Thymus (tissue), 11 donors: ENCODE data around the gene XXYLT1. TPM values are rescaled to one million over a fixed set of nuclear protein-coding genes. Genes with fewer than 3 reads are reported as not detected.

ENCODE experiments used
- DNase-seq, 9 donors: peaks; one replicate each; pipeline ENCODE4 v3.0.0-alpha.2; 2013; ENCODE audit warnings: low spot score in 9 of 9, low read depth in 6 of 9, missing footprints in 1 of 9
- H3K27ac ChIP-seq, 2 donors: one replicate each; pipeline ENCODE4 v1.5.1; 2013; ENCODE audit warnings: control low read depth in 1 of 2, low read depth in 1 of 2, low read length in 1 of 2, mild to moderate bottlenecking in 1 of 2, moderate library complexity in 1 of 2
- H3K27me3 ChIP-seq, 2 donors: one replicate each; pipeline ENCODE4 v1.5.1; 2013; ENCODE audit warnings: low read length in 1 of 2; ENCODE audit not compliant: control insufficient read depth in 2 of 2, insufficient read depth in 1 of 2
- H3K36me3 ChIP-seq, 2 donors: one replicate each; pipeline ENCODE4 v1.5.1; 2013; ENCODE audit warnings: low read length in 1 of 2, mild to moderate bottlenecking in 1 of 2, moderate library complexity in 1 of 2; ENCODE audit not compliant: control insufficient read depth in 2 of 2, insufficient read depth in 2 of 2
- H3K4me1 ChIP-seq, 2 donors: one replicate each; pipeline ENCODE4 v1.5.1; 2013; ENCODE audit warnings: low read length in 2 of 2; ENCODE audit not compliant: control insufficient read depth in 2 of 2, insufficient read depth in 2 of 2
- H3K4me3 ChIP-seq, 2 donors: one replicate each; pipeline ENCODE4 v1.5.1; 2013; ENCODE audit warnings: low read length in 2 of 2, control low read depth in 1 of 2, mild to moderate bottlenecking in 1 of 2
- H3K9me3 ChIP-seq, 2 donors: one replicate each; pipeline ENCODE4 v1.5.1; 2013; ENCODE audit warnings: low read length in 1 of 2, mild to moderate bottlenecking in 1 of 2; ENCODE audit not compliant: control insufficient read depth in 2 of 2, insufficient read depth in 1 of 2
- WGBS: extraction: QIAGEN DNeasy Blood & Tissue Kit; methylation state at CpG from one replicate; pipeline ENCODE4 v1.1.7; 2013; 5-methylcytosine and 5-hydroxymethylcytosine counted together
- polyA plus RNA-seq: library from polyadenylated mRNA; stranded (reverse); fragments of 200-250 nt; gene quantifications from one replicate; pipeline ENCODE4 v1.2.3, GENCODE V29; 2013
- total RNA-seq: library from RNA; stranded (reverse); fragments of 120-200 nt; gene quantifications from one replicate; pipeline ENCODE4 v1.2.4, GENCODE V29; 2013
- donor health status: healthy.

Gene XXYLT1
- total and polyA plus RNA-seq, 2 donors: 5.8 to 12.3 TPM

DNA sequence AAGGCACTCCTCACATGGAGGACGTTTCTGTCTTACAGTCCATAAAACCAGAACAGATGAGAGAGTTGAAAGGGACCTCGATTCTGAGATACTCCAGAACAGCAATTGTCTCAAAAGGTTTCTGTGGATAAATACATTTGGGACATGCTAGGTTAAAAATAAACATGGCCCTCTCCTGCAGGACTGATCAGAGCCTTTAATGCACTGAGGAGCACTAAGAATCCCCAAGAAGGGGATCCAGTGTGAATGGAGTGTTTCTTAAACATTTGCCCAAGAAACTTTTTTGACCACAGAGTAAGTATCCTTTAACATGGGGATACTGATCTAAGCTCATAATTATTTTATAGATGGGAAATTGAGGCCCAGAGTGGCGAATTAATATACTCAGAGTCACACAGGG lies 223.4 kb downstream of the XXYLT1 start:
- no peak overlapping the region for H3K27ac ChIP-seq
- H3K4me1 ChIP-seq: peaks cover 0 to 4% of the 10 kb centered on the region in 2 donors
- no peak for DNase-seq
- H3K27me3 ChIP-seq: peaks cover 0 to 7% of the 10 kb centered on the region in 2 donors
- no peaks in the 10 kb centered on the region for H3K9me3 ChIP-seq
- H3K4me3 ChIP-seq: no peak overlapping the region
- H3K36me3 ChIP-seq: no peaks in the 10 kb centered on the region
- 91% methylated on average over 3 of the region's 3 CpGs for WGBS

DNA sequence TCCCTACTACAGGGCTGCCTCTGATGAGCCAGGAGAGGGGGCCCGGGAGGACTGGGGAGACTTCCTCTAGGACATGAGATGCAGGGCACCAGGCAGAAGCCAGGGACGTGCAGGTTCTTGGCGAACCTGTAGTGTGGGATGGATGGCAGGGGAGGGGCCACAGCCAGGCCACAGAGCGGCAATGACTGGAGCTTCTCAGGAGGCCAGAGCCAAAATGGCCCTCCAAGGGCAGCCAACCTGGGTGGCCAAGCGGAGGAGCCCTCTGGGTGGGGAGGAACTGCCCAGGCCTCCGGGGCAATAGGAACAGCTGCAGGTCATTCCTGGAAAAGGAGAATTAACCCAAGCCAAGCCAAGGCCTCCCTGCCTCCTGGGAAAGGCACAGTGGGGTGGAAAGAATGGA lies 224.5 kb downstream of the XXYLT1 start:
- no peaks in the 10 kb centered on the region for H3K36me3 ChIP-seq
- H3K4me3 ChIP-seq: no peak overlapping the region
- H3K4me1 ChIP-seq: peaks cover 0 to 4% of the 10 kb centered on the region in 2 donors
- H3K27me3 ChIP-seq: peaks cover 0 to 13% of the 10 kb centered on the region in 2 donors
- no peak overlapping the region for H3K27ac ChIP-seq
- H3K9me3 ChIP-seq: no peaks in the 10 kb centered on the region
- DNase-seq: no peak
- 93% methylated on average over 6 of the region's 6 CpGs for WGBS

DNA sequence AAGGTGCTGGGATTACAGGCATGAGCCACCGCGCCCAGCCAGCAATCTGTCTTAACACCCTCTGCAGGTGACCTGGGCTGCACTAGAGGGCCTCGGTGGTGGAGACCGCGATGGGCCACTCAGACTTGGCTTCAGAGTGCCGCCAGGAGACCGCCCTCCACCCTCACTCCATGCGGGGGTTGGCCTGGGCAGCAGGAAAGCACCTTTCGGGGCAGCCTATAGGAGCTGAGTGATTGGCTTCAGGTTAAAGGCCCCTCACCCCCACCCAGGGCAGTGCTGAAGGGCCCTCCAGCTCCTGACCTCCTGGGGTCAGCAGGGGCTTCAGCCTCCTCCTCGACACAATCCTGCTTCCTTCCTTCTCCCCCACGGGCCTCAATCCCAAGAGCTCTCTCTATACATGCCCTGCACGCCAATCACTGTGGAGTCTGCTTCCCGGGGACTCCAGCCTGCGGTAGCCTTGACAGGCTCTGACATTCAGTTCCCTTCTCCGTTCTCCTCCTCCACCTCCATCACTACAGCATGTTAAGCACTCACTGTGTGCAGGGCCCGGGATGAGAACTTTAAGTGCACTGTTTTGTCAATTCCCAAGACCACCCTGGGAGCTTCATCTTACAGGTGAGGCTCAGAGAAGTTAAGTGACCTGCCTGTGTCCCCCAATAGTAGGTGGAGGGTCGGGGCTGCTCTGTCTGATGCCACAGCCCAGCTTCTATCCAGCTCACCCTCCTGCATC lies 225.3 kb downstream of the XXYLT1 start:
- no peaks in the 10 kb centered on the region for H3K36me3 ChIP-seq
- DNase-seq: no peak
- no peaks in the 10 kb centered on the region for H3K9me3 ChIP-seq
- 94% methylated on average over 17 of the region's 17 CpGs for WGBS
- no peak overlapping the region for H3K27ac ChIP-seq
- H3K4me1 ChIP-seq: peaks cover 6 to 11% of the 10 kb centered on the region in 2 donors
- peaks cover 0 to 13% of the 10 kb centered on the region in 2 donors for H3K27me3 ChIP-seq
- H3K4me3 ChIP-seq: no peak overlapping the region

DNA sequence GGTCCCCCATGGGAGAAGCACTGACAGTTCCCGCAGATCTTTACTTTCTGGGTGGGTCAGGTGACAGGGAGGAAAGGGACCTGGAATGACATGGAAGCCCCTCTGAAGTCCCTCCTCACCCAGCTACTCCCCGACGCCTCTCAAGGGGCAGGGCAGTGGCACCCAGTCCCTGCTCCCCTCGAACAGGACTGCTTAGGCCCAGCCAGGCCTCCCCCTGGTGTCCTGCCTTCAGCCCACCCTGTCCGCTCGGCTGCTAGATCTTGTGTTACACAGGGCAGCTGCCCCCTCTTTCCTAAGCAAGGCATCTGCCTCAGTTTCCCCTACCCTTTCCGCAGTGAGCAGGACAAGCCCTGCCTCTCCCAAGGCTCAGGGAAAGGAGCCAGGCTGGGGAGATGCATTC lies 226.5 kb downstream of the XXYLT1 start:
- Histone ChIP-seq H3K27me3 (peaks cover 0 to 13% of the 10 kb centered on the region in 2 donors), H3K27ac (no peak overlapping the region), H3K4me3 (no peak overlapping the region), H3K36me3 (no peaks in the 10 kb centered on the region), H3K9me3 (no peaks in the 10 kb centered on the region), H3K4me1 (peaks cover 9 to 24% of the 10 kb centered on the region in 2 donors)
- 96% methylated on average over 7 of the region's 7 CpGs for WGBS
- DNase-seq: no peak

DNA sequence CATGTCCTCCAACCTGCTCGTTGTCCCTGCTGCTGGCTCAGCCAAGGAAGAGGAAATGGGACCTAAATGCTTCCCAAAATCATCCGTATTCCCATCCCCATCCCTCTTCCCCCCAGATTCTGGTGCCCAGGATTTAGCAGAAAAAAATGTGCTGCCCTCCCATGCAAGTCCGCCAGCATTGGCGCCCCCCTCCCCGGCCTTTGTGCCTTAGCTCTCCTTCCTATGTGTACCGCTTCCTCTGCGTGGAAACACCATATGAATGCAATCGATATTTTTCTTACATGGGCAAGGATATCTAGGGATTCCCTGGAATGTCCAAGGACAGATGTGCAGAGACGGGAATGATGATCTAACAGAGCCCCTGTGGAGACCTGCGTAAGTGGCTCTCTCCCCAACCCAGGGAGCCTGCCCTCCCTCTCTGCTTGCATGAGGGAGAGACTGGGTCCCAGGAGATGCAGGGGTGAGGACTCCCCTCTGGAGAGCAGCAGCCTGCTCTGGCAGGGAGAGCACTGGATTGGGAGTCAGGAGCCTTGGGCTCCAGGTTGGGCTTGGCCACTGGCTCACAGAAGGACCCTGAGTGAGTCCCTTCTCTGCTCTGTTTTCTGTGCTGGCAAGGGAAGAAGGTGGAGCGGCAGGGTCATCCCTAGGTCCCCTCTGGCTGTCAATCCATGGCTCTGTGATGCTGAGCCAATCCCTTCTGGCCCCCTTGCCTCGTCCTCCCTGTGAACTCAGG lies 227.2 kb downstream of the XXYLT1 start:
- H3K4me3 ChIP-seq: no peak overlapping the region
- WGBS: 88% methylated on average over 12 of the region's 12 CpGs
- DNase-seq: no peak
- peaks cover 0 to 13% of the 10 kb centered on the region in 2 donors for H3K27me3 ChIP-seq
- no peaks in the 10 kb centered on the region for H3K9me3 ChIP-seq
- H3K4me1 ChIP-seq: peaks cover 9 to 28% of the 10 kb centered on the region in 2 donors
- H3K36me3 ChIP-seq: no peaks in the 10 kb centered on the region
- no peak overlapping the region for H3K27ac ChIP-seq

DNA sequence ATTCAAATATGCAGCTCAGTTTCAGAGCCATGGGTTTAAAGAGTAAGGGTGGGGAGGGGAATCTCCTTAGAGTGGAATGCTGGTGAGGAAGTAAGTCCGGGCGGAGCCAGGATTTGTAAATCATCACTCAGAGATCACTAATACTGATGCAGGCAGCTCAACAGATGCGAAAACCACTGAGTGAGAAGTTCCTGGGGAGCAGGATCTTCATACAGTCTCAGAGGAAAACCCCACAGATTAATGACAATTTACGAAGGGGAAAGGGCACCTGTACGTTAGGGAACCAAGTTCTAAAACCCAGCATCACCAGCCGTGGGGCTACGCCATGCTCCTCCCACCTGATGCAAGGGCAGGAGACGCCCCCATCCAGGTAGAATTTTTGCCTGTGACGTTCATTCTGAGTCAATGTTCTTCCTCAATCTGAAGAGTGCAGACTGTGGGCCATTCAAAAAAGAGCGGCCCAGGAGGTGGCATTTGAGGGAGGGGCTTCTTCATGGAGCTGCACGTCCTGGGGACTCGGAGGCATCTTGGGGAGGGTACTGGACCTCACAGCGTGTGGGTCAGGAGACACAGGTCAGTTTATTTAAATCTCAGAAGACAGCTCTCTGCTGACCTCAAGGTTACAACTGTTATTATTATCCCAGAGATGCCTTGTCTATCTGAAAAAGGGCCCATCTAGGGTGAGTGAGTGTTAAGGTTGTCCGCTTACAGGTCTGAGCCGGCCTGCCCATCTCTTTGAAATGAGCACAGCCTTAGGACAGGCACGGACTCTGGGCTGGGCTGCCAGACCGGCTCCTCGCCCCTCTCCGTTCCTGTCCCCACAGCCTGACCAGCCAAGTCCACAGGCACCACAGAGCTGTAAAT lies 228.0 kb downstream of the XXYLT1 start:
- Histone ChIP-seq H3K9me3 (no peaks in the 10 kb centered on the region), H3K27ac (no peak overlapping the region), H3K4me3 (no peak overlapping the region), H3K27me3 (peaks cover 0 to 13% of the 10 kb centered on the region in 2 donors), H3K4me1 (peaks cover 9 to 26% of the 10 kb centered on the region in 2 donors), H3K36me3 (no peaks in the 10 kb centered on the region)
- DNase-seq: no peak
- WGBS: 85% methylated on average over 19 of the region's 19 CpGs

DNA sequence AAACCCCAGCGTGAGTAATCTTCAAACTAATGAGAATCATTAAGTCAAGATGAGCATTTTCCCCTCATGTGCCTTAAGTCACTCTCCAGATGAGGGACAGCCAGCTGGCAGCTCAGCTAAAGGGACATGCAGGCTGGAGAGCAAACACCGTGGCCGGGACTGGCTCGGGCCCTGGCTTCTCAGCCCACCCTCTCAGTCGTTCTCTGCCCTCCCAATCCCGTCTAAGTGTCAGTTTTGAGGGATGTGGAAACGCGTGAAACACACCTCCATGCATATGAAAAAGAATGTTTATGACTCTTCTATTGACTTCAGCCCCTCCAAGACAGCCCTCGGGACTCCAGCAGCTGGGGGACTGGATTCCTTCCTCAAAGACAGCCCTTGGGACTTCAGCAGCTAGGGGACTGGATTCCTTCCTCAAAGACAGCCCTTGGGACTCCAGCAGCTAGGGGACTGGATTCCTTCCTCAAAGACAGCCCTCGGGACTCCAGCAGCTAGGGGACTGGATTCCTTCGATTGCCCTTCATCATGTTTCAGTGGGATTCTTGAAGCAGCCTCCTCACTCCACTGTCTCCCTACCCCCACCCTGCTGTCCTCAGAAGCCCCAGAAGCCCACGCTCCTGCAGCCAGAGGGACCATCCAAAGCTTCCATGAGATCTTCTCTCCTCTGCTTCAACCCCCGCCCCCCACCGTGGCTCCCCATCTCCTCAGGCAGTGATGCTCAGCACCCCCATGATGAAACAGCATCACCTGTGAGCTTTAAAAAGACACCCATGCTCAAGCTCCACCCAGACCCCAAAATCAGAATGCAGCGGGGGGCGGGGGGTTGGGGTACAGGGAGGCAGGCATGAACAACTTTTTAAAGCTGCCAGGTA lies 228.9 kb downstream of the XXYLT1 start:
- H3K27me3 ChIP-seq: peaks cover 0 to 13% of the 10 kb centered on the region in 2 donors
- no peak for DNase-seq
- 94% methylated on average over 16 of the region's 16 CpGs for WGBS
- H3K9me3 ChIP-seq: no peaks in the 10 kb centered on the region
- peaks cover 9 to 26% of the 10 kb centered on the region in 2 donors for H3K4me1 ChIP-seq
- H3K4me3 ChIP-seq: no peak overlapping the region
- H3K27ac ChIP-seq: no peak overlapping the region
- no peaks in the 10 kb centered on the region for H3K36me3 ChIP-seq

DNA sequence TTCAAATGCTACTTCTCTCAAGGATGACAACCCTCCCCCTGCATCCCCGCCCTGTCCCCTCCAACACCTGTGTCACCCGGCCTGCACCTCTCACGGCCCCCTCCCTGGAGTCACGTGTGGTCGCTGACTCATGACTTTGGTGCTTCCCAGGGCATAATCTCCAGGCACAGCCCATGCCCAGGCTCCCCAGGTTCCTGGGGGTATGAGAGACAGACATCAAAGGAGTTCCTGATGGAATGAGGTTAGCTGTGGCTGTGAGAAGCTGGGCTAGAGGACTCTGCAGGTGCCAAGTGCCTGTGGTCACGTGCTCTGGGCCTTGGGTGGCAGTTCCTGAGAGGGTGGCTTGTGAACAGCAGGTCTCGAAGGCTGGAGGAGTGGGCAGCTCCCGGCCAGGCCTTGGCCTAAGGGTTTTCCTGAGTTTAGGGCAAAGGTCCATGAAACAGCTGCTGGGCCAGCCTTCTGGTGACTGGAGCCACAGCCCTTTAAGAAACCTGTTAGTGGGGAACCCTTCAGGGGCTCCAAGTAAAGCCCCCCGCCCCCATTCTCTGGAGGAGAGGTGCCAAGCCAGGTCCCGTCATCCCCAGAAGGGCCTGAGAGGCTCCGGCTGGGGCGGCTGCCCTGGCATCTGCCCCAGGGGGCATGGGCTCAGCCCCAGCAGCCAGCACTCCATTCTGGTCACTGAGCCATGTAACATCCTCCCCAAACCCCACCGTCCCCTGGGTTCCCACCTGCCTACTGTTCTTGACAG lies 230.0 kb downstream of the XXYLT1 start:
- Histone ChIP-seq H3K36me3 (no peaks in the 10 kb centered on the region), H3K27ac (no peak overlapping the region), H3K9me3 (no peaks in the 10 kb centered on the region), H3K27me3 (peaks cover 0 to 13% of the 10 kb centered on the region in 2 donors), H3K4me1 (peaks cover 9 to 26% of the 10 kb centered on the region in 2 donors), H3K4me3 (no peak overlapping the region)
- DNase-seq: peak in 6 of 9 donors; percentile 19 to 69 (median 48)
- WGBS: 51% methylated on average over 13 of the region's 13 CpGs
